Bone marrow (tissue), 2 donors: ENCODE measurements around the gene ZGRF1.
"Not testable (repeated sequence)": the region's sequence is repeated elsewhere in the genome, so short reads cannot be mapped to it uniquely, and the experiment has no call there.

Experiments
- DNase-seq, 2 donors: peaks; one replicate each; lab custom pipeline; 2025; lab: John Stamatoyannopoulos, UW

The ZGRF1 gene

GRCh38 chr4:112515198-112516065 is 121.3 kb downstream of the ZGRF1 start:
- DNase-seq: peak in 1 of 2 donors; percentile 58

- no peak for DNase-seq
These were observed 122.0 kb downstream of the ZGRF1 start for GRCh38 chr4:112514647-112515197.

DNA sequence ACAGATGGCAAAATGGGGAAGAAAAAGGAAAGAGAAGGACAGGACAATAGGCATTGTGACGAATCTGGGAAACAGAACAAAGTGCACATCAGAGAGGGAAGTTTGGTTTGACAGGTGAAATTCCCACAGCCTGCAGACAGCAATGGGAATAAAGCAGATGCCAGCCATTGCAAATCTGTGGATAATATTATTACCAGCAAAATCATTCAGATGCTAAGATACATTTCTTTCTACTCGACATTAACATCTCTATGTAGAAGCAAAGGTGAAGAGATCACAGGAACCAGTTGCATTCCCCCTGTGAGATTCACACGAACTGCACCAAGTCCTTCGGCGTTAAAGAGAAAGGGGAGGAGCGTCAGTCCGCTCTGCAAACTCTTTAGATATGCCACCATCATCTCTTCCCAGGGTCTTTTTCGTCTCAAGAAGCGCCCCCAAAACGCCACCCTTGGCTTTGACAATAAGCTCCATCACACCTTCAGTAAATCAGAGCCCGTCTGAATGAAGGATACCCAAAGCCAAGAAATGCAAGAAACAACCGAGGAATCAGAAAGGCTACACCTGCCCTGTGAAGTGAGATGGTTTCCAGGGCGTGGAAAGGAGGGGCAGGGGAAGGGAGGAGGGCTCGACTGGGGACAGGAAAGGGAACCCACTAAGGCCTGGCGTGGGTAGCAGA is 122.6 kb downstream of the ZGRF1 start:
- no peak for DNase-seq

GRCh38 chr4:112511803-112512118 is 124.9 kb downstream of the ZGRF1 start:
- no peak for DNase-seq

- no peak for DNase-seq
These were observed 125.5 kb downstream of the ZGRF1 start for GRCh38 chr4:112511093-112511802.

- DNase-seq: no peak
These were observed 126.2 kb downstream of the ZGRF1 start for GRCh38 chr4:112510291-112511092.

GRCh38 chr4:112509243-112510141 is 127.2 kb downstream of the ZGRF1 start:
- no peak for DNase-seq

DNA sequence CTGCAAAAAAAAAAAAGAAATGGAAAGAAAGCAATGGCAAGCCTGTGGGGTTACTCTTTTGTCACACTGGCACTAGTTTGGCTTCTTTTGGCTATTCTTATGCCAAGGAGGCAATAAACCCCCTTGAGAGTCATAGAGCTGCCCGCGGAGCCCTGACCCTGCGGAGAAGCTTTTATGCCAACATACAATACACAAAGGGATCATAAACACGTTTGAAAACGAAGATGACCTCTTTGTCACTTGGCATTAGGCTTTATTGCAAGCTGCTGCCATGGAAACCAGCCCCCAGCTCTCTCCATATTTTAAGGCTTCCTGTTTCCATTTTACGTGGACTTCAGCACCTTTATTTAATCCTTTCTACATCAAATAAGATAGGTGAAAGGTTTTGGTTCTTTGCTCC is 128.4 kb downstream of the ZGRF1 start:
- no peak for DNase-seq

GRCh38 chr4:112504807-112505206 is 131.9 kb downstream of the ZGRF1 start:
- DNase-seq: no peak

DNA sequence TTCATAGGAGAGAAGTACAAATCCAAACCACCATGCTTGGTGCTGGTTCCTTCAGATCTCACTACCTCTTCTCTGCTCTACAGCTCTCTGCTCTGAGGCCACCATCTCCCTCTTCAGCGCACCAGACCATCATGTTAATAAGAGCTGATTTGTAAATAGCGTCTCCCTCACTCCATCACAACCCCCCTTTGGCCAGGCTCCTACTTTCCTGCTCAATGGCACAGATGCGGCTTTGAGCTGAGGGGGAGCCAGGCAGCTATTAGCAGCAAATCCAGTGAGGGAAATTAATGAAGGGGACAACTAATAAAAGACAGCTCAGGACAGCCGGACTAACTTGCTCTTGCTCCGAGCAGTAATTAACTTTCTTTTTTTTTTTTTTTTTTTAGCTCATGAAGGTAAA is 133.8 kb downstream of the ZGRF1 start:
- DNase-seq: no peak

- DNase-seq: no peak
These were observed 144.4 kb downstream of the ZGRF1 start for GRCh38 chr4:112492321-112492720.

GRCh38 chr4:112490808-112491207 is 145.9 kb downstream of the ZGRF1 start:
- not testable (repeated sequence) for DNase-seq
